ENCODE results near the gene LRRC74A.

The LRRC74A gene

GRCh38 chr14:76901171-76902055 lies 75.2 kb downstream of the LRRC74A start:
- no peak overlapping the region for H3K23ac ChIP-seq (ENCODE audit: low read length)
- H3K56ac ChIP-seq (ENCODE audit: low read length): no peak overlapping the region
- no peak overlapping the region for H2BK15ac ChIP-seq (replicated peaks; ENCODE audit: low read depth)
- no peak overlapping the region for H4K5ac ChIP-seq (ENCODE audit: low read length)
- H4K8ac ChIP-seq (ENCODE audit: low read depth, low read length): no peak overlapping the region
- no peaks in the 10 kb centered on the region for H3K79me1 ChIP-seq (ENCODE audit: low read length)
- H3K9ac ChIP-seq (ENCODE audit: low read length): no peak overlapping the region
- no peak overlapping the region for H2AK5ac ChIP-seq (ENCODE audit: low read length)
- no peak overlapping the region for H2BK5ac ChIP-seq (ENCODE audit: low read length)
- no peak overlapping the region for H3K4ac ChIP-seq (ENCODE audit: low read depth, low read length)
- H3K27ac ChIP-seq (ENCODE audit: low read depth, low read length): no peak overlapping the region
- H3K4me1 ChIP-seq (ENCODE audit: control insufficient read depth, low read depth, low read length): no peaks in the 10 kb centered on the region
- no peak overlapping the region for H3K4me3 ChIP-seq (ENCODE audit: low read length)
- H3K36me3 ChIP-seq (ENCODE audit: control insufficient read depth, insufficient read depth, low read length): no peaks in the 10 kb centered on the region
- H3K79me2 ChIP-seq (ENCODE audit: control insufficient read depth, insufficient read depth, low read length): no peaks in the 10 kb centered on the region
- H3K27me3 ChIP-seq (ENCODE audit: insufficient read depth, low read length, poor library complexity): no peaks in the 10 kb centered on the region
- WGBS (ENCODE audit: extremely low coverage, insufficient coverage, low lambda C conversion rate): no CpG with 5 or more reads among the region's 6 CpGs
- H3K18ac ChIP-seq (ENCODE audit: low read length): no peak overlapping the region
- no peak for DNase-seq
- H3K4me2 ChIP-seq (ENCODE audit: low read length): no peak overlapping the region
- H2BK120ac ChIP-seq (ENCODE audit: low read depth, low read length): no peak overlapping the region

GRCh38 chr14:76902591-76902990 lies 76.4 kb downstream of the LRRC74A start:
- no peak overlapping the region for H3K4ac ChIP-seq (ENCODE audit: low read depth, low read length)
- WGBS (ENCODE audit: extremely low coverage, insufficient coverage, low lambda C conversion rate): no CpG with 5 or more reads among the region's 5 CpGs
- no peak overlapping the region for H2BK120ac ChIP-seq (ENCODE audit: low read depth, low read length)
- no peaks in the 10 kb centered on the region for H3K79me1 ChIP-seq (ENCODE audit: low read length)
- no peak for DNase-seq
- no peak overlapping the region for H2BK5ac ChIP-seq (ENCODE audit: low read length)
- H3K4me3 ChIP-seq (ENCODE audit: low read length): no peak overlapping the region
- no peaks in the 10 kb centered on the region for H3K79me2 ChIP-seq (ENCODE audit: control insufficient read depth, insufficient read depth, low read length)
- no peak overlapping the region for H3K4me2 ChIP-seq (ENCODE audit: low read length)
- H3K9ac ChIP-seq (ENCODE audit: low read length): no peak overlapping the region
- H3K18ac ChIP-seq (ENCODE audit: low read length): no peak overlapping the region
- no peaks in the 10 kb centered on the region for H3K27me3 ChIP-seq (ENCODE audit: insufficient read depth, low read length, poor library complexity)
- no peak overlapping the region for H2BK15ac ChIP-seq (replicated peaks; ENCODE audit: low read depth)
- H3K4me1 ChIP-seq (ENCODE audit: control insufficient read depth, low read depth, low read length): no peaks in the 10 kb centered on the region
- no peak overlapping the region for H3K27ac ChIP-seq (ENCODE audit: low read depth, low read length)
- H3K56ac ChIP-seq (ENCODE audit: low read length): no peak overlapping the region
- H4K8ac ChIP-seq (ENCODE audit: low read depth, low read length): no peak overlapping the region
- H3K36me3 ChIP-seq (ENCODE audit: control insufficient read depth, insufficient read depth, low read length): no peaks in the 10 kb centered on the region
- no peak overlapping the region for H3K23ac ChIP-seq (ENCODE audit: low read length)
- H4K5ac ChIP-seq (ENCODE audit: low read length): no peak overlapping the region
- H2AK5ac ChIP-seq (ENCODE audit: low read length): no peak overlapping the region

- DNase-seq: no peak
- no peak overlapping the region for H3K27ac ChIP-seq (ENCODE audit: low read depth, low read length)
These were observed 78.0 kb downstream of the LRRC74A start for GRCh38 chr14:76904100-76904739.

GRCh38 chr14:76904740-76905569 lies 78.7 kb downstream of the LRRC74A start:
- H3K27me3 ChIP-seq (ENCODE audit: insufficient read depth, low read length, poor library complexity): no peaks in the 10 kb centered on the region
- no peak overlapping the region for H3K18ac ChIP-seq (ENCODE audit: low read length)
- no peaks in the 10 kb centered on the region for H3K79me2 ChIP-seq (ENCODE audit: control insufficient read depth, insufficient read depth, low read length)
- no peak overlapping the region for H2BK5ac ChIP-seq (ENCODE audit: low read length)
- no peaks in the 10 kb centered on the region for H3K4me1 ChIP-seq (ENCODE audit: control insufficient read depth, low read depth, low read length)
- H4K8ac ChIP-seq (ENCODE audit: low read depth, low read length): no peak overlapping the region
- no peak overlapping the region for H4K5ac ChIP-seq (ENCODE audit: low read length)
- WGBS (ENCODE audit: extremely low coverage, insufficient coverage, low lambda C conversion rate): no CpG with 5 or more reads among the region's 14 CpGs
- H3K23ac ChIP-seq (ENCODE audit: low read length): no peak overlapping the region
- no peak overlapping the region for H3K4me3 ChIP-seq (ENCODE audit: low read length)
- no peak overlapping the region for H2BK15ac ChIP-seq (replicated peaks; ENCODE audit: low read depth)
- no peak for DNase-seq
- no peak overlapping the region for H3K27ac ChIP-seq (ENCODE audit: low read depth, low read length)
- H3K36me3 ChIP-seq (ENCODE audit: control insufficient read depth, insufficient read depth, low read length): no peaks in the 10 kb centered on the region
- no peak overlapping the region for H3K9ac ChIP-seq (ENCODE audit: low read length)
- H3K4me2 ChIP-seq (ENCODE audit: low read length): no peak overlapping the region
- no peak overlapping the region for H3K56ac ChIP-seq (ENCODE audit: low read length)
- H2AK5ac ChIP-seq (ENCODE audit: low read length): no peak overlapping the region
- H3K4ac ChIP-seq (ENCODE audit: low read depth, low read length): no peak overlapping the region
- no peak overlapping the region for H2BK120ac ChIP-seq (ENCODE audit: low read depth, low read length)
- no peaks in the 10 kb centered on the region for H3K79me1 ChIP-seq (ENCODE audit: low read length)

More at GRCh38 chr14:76904100-76904739, 78.0 kb downstream of the LRRC74A start:
- Histone ChIP-seq H3K27me3 (ENCODE audit: insufficient read depth, low read length, poor library complexity) (no peaks in the 10 kb centered on the region), H4K5ac (ENCODE audit: low read length) (no peak overlapping the region), H3K9ac (ENCODE audit: low read length) (no peak overlapping the region), H2BK15ac (replicated peaks; ENCODE audit: low read depth) (no peak overlapping the region), H3K4me2 (ENCODE audit: low read length) (no peak overlapping the region), H3K23ac (ENCODE audit: low read length) (no peak overlapping the region), H3K4me1 (ENCODE audit: control insufficient read depth, low read depth, low read length) (no peaks in the 10 kb centered on the region), H3K79me2 (ENCODE audit: control insufficient read depth, insufficient read depth, low read length) (no peaks in the 10 kb centered on the region), H4K8ac (ENCODE audit: low read depth, low read length) (no peak overlapping the region), H3K36me3 (ENCODE audit: control insufficient read depth, insufficient read depth, low read length) (no peaks in the 10 kb centered on the region), H2BK5ac (ENCODE audit: low read length) (no peak overlapping the region), H3K4me3 (ENCODE audit: low read length) (no peak overlapping the region), H3K4ac (ENCODE audit: low read depth, low read length) (no peak overlapping the region), H2AK5ac (ENCODE audit: low read length) (no peak overlapping the region), H2BK120ac (ENCODE audit: low read depth, low read length) (no peak overlapping the region), H3K56ac (ENCODE audit: low read length) (no peak overlapping the region), H3K79me1 (ENCODE audit: low read length) (no peaks in the 10 kb centered on the region), H3K18ac (ENCODE audit: low read length) (no peak overlapping the region)
- no CpG with 5 or more reads among the region's 19 CpGs for WGBS (ENCODE audit: extremely low coverage, insufficient coverage, low lambda C conversion rate)

GRCh38 chr14:76908834-76909233 lies 82.6 kb downstream of the LRRC74A start:
- H3K79me2 ChIP-seq (ENCODE audit: control insufficient read depth, insufficient read depth, low read length): no peaks in the 10 kb centered on the region
- no peak overlapping the region for H2BK5ac ChIP-seq (ENCODE audit: low read length)
- H2BK120ac ChIP-seq (ENCODE audit: low read depth, low read length): no peak overlapping the region
- no peak overlapping the region for H3K4ac ChIP-seq (ENCODE audit: low read depth, low read length)
- WGBS (ENCODE audit: extremely low coverage, insufficient coverage, low lambda C conversion rate): no CpG with 5 or more reads among the region's 3 CpGs
- no peaks in the 10 kb centered on the region for H3K27me3 ChIP-seq (ENCODE audit: insufficient read depth, low read length, poor library complexity)
- no peak overlapping the region for H3K4me2 ChIP-seq (ENCODE audit: low read length)
- no peak overlapping the region for H3K9ac ChIP-seq (ENCODE audit: low read length)
- no peak for DNase-seq
- H3K4me1 ChIP-seq (ENCODE audit: control insufficient read depth, low read depth, low read length): peaks cover 1% of the 10 kb centered on the region
- H3K4me3 ChIP-seq (ENCODE audit: low read length): no peak overlapping the region
- H2BK15ac ChIP-seq (replicated peaks; ENCODE audit: low read depth): no peak overlapping the region
- H4K8ac ChIP-seq (ENCODE audit: low read depth, low read length): no peak overlapping the region
- H2AK5ac ChIP-seq (ENCODE audit: low read length): no peak overlapping the region
- no peak overlapping the region for H3K23ac ChIP-seq (ENCODE audit: low read length)
- no peak overlapping the region for H3K27ac ChIP-seq (ENCODE audit: low read depth, low read length)
- no peaks in the 10 kb centered on the region for H3K36me3 ChIP-seq (ENCODE audit: control insufficient read depth, insufficient read depth, low read length)
- H3K18ac ChIP-seq (ENCODE audit: low read length): no peak overlapping the region
- no peak overlapping the region for H3K56ac ChIP-seq (ENCODE audit: low read length)
- no peak overlapping the region for H4K5ac ChIP-seq (ENCODE audit: low read length)
- H3K79me1 ChIP-seq (ENCODE audit: low read length): no peaks in the 10 kb centered on the region
